Epithelial cell of esophagus (primary cell): ENCODE data around the gene SLC10A7.

Experiments
- DNase-seq: peaks from one replicate; pipeline ENCODE4 v3.0.0; 2010; ENCODE audit warnings: low read depth
- H3K4me3 ChIP-seq: 2 replicates; pipeline ENCODE4 v1.5.1; 2011; ENCODE audit warnings: mild to moderate bottlenecking, low read length, control low read depth
- TF ChIP-seq, protein P1 (sequence below): IDR thresholded peaks from 2 replicates; pipeline ENCODE4 v1.5.1; 2011; ENCODE audit warnings: low read depth, mild to moderate bottlenecking, low read length, control low read depth, inconsistent platforms; ENCODE audit not compliant: insufficient read depth; ENCODE audit errors: missing control alignments

Gene SLC10A7

GRCh38 chr4:146232131-146232722 lies 289.5 kb downstream of the SLC10A7 start:
- peak; percentile 84 for DNase-seq
- TF ChIP-seq, protein P1, sequence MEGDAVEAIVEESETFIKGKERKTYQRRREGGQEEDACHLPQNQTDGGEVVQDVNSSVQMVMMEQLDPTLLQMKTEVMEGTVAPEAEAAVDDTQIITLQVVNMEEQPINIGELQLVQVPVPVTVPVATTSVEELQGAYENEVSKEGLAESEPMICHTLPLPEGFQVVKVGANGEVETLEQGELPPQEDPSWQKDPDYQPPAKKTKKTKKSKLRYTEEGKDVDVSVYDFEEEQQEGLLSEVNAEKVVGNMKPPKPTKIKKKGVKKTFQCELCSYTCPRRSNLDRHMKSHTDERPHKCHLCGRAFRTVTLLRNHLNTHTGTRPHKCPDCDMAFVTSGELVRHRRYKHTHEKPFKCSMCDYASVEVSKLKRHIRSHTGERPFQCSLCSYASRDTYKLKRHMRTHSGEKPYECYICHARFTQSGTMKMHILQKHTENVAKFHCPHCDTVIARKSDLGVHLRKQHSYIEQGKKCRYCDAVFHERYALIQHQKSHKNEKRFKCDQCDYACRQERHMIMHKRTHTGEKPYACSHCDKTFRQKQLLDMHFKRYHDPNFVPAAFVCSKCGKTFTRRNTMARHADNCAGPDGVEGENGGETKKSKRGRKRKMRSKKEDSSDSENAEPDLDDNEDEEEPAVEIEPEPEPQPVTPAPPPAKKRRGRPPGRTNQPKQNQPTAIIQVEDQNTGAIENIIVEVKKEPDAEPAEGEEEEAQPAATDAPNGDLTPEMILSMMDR, result no peak
- no peak overlapping the region for H3K4me3 ChIP-seq

GRCh38 chr4:146229406-146229805 lies 292.3 kb downstream of the SLC10A7 start:
- TF ChIP-seq, protein P1, result no peak
- H3K4me3 ChIP-seq, result no peak overlapping the region
- no peak for DNase-seq

DNA sequence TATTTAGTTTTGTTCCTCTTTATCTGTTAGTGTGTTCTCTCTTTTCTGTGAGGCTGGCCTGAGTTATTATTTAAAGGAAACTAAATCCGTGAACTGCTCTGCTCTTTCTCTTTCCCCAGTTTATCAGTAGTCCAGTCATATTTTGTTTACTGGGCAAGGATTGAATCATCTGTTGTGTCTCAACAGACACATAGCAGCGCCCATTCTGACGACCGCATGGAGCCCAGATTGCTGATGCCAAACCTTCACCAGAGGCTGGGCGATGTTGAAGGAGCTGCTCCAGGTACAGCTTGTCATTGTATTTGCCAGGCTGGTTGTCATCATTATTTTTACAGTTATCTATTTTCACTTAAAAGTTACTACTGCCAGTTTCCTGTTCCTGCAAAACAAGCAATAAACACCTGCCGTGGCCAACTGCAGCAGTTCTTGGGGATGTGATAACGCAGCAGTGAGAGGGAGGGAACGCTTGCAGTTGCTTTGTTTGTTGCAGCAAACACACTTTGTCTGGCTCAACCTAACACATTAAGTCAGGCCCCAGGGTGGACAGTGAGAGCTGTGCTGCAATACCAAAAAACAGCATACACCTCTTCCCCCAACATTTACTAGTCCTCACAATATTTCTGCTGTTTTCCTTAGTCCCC lies 297.3 kb downstream of the SLC10A7 start:
- peak; percentile 12 for DNase-seq
- TF ChIP-seq, protein P1, result no peak
- H3K4me3 ChIP-seq, result no peak overlapping the region

- H3K4me3 ChIP-seq, result no peak overlapping the region
- DNase-seq, result peak; percentile 71
- TF ChIP-seq, protein P1, result no peak
Measured at GRCh38 chr4:146222313-146222712, 299.4 kb downstream of the SLC10A7 start.

- TF ChIP-seq, protein P1, result no peak
- H3K4me3 ChIP-seq, result no peak within 1 kb of the TSS
- no peak for DNase-seq
Measured at GRCh38 chr4:146214238-146214637, 307.5 kb downstream of the SLC10A7 start, which contains the start of gene REELD1. Gene REELD1 (plus strand): TSS chr4:146214538. CDS start chr4:146216953, 2,415 bp downstream.

GRCh38 chr4:146212781-146213180 lies 309.0 kb downstream of the SLC10A7 start:
- no peak overlapping the region for H3K4me3 ChIP-seq
- TF ChIP-seq, protein P1, result no peak
- DNase-seq, result no peak
